Measurements from ENCODE around the gene PLIN1. TPM values are rescaled to one million over a fixed set of nuclear protein-coding genes. Genes with fewer than 3 reads are reported as not detected.

The PLIN1 gene
- total RNA-seq, 2 donors from 2014 or later = 140 to 245 TPM

DNA sequence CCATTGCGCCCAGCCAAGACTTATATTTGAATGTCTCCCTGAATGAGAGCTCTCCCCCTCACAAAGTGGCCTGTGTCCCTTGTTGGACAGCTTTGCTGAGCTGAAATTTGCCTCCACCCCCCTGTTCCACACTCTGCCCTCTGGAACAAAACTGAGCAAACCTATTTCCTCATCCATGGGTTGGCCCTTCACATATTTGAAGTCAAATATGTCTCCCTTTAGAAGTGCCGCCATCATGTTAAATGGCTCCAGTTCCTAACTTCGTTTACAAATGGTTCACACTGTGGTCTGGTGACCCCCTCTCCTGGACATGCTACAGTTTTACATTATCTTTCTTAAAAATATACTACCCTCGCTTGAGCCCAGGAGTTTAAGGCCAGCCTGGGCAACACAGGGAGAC, 4.6 kb downstream of the PLIN1 start:
- ATAC-seq = peak in 1 of 2 donors; percentile 33
- no peak for DNase-seq
- intact Hi-C loops (cut with DNase I) = no loop called here

- DNase-seq = no peak
- intact Hi-C loops (cut with DNase I) = no loop called here
- ATAC-seq = peak; percentile 6 to 8
Measured at GRCh38 chr15:89673165-89673512, 6.0 kb downstream of the PLIN1 start.

DNA sequence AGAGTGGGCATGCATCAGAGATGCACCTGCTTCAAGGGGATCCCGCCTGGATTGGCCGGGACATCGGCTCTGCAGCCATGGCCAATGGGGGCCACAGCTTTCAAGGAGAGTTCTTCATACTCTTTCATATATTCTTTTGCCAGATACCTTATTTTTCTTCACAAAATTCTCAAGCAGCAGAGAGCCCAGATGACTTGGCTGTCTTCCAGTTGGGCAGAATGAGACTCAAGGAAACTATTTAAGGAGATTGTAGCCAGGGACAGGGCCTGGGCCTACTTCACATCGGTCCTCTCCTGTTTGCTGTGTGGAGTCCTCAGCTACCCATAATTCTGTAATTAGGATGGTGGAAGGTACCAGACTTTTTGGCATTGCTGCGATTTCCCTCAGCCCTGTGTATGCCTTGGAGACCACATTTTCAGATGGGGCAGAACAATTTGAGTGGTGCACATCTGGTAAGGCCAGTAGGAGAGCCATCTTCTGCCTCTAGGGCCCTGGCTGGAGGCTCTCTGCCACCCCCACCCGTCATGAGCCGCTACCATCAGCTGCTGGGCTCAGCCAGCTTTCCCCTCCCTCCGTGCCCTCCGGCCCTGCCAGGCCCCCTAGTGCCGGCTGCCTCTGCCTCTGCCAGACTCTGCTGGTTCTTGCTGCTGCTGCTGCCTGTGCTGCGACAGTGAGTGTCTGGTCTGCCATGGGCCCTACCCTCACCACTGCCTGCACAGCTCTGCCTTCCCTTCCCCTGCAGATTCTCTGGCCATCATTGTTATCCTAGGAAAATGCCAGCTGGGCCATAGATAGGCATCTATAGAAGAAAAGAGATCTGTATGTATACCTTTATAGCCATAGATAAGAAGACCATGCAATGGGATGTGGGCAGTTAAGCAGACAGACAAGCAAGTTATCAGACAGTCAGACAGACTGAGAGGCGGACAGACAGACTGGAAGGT, 6.7 kb downstream of the PLIN1 start:
- no peak for DNase-seq
- peak in 1 of 2 donors; percentile 20 for ATAC-seq
- intact Hi-C loops (cut with DNase I) = no loop called here

- peak in 1 of 2 donors; percentile 10 for ATAC-seq
Measured at GRCh38 chr15:89671687-89672086, 7.5 kb downstream of the PLIN1 start.

DNA sequence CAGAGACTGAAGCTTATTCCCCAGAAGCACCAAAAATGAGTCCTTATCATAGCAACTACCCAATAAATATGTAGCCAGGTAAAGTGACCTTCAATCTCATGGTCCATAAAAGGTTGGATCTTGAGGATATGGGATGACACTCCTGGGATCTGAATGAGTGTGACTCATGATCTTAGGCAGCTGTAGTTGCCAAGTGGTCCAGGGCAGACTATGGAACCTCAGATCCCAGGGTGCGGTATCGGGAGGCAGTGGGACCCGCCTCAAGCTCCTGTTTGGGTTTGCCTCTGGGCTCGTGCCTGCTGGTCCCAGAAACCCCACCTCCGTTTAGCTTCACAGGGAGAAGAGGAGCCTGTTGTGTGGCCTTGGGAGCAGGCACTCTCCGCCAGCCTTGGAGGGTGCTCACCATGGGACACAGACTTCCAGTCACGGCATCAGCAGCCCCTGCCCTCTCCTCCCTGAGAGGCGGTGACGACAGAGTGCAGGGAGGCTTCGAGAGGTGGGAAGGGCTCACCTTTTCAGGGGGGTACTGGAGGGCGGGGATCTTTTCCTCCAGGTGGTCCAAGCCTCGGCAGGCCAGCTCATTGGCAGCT, 8.1 kb downstream of the PLIN1 start:
- DNase-seq (no peak), ATAC-seq (no peak)
- intact Hi-C loops (cut with DNase I) = no loop called here

More at GRCh38 chr15:89671687-89672086, 7.5 kb downstream of the PLIN1 start:
- intact Hi-C loops (cut with DNase I) = no loop called here
- DNase-seq = no peak

DNA sequence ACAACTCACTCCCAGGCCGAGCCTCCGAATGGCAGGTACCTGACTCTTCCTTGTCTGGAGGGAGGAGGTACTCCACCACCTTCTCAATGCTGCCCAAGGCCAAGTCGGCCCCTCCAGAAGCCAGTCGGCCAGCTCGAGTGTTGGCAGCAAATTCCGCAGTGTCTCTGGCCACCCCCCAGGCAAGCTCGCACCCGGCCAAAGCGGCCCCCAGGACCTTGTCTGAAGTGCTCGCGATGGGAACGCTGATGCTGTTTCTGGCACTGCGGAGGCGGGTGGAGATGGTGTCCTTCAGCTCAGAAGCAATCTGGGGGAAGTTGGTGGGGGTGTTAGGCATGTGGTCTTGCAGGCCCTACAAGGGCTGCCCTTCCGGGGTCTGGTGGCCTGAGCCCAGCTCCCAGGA, 9.2 kb downstream of the PLIN1 start:
- DNase-seq = no peak
- intact Hi-C loops (cut with DNase I) = no loop called here
- no peak for ATAC-seq

GRCh38 chr15:89669309-89669865, 9.8 kb downstream of the PLIN1 start:
- ATAC-seq (no peak), DNase-seq (no peak)
- intact Hi-C loops (cut with DNase I) = no loop called here

- intact Hi-C loops (cut with DNase I) = no loop called here
- DNase-seq = no peak
- no peak for ATAC-seq
Measured at GRCh38 chr15:89668171-89668570, 11.0 kb downstream of the PLIN1 start.

GRCh38 chr15:89667706-89667960, 11.5 kb downstream of the PLIN1 start:
- no peak for ATAC-seq
- DNase-seq = no peak
- intact Hi-C loops (cut with DNase I) = no loop called here

DNA sequence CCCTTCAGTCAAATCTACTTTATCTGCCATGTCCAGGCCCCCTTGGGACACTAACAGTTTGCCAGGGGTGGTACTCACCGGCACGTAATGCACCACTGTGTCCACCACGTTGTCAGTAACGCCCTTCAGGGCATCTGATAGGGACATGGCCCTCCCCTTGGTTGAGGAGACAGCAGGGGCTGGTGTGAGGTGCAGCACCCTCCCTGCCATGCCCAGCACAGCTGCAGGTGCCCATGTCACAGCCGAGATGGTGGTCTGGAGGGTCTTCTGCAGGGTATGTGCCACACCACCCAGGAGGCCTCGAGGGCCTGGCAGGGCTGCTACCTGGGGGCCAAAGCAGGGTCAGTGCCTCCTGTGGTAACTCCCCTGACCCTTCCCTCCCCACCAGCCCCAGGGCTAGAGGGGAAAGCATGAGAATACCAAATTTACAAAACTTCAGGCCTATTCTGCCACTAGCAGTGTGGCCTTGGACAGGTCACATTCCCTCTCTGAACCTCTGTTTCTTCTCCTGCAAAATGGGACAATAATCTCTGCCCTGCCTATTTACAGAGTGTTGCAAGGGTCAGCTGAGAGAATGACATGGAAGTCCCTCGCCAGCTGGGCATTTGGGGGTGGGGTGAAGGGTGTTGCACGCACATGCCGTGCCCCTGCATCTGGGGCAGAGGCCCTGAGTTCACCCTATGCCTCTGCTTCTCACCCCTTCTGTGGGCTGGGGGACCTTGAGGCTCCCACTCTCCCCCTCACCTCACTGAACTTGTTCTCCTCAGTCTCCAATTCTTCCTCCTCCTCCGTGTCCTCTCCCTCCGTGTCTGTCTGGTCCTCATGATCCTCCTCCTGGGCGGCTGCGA, 12.1 kb downstream of the PLIN1 start:
- ATAC-seq (no peak), DNase-seq (no peak)
- intact Hi-C loops (cut with DNase I) = no loop called here

DNA sequence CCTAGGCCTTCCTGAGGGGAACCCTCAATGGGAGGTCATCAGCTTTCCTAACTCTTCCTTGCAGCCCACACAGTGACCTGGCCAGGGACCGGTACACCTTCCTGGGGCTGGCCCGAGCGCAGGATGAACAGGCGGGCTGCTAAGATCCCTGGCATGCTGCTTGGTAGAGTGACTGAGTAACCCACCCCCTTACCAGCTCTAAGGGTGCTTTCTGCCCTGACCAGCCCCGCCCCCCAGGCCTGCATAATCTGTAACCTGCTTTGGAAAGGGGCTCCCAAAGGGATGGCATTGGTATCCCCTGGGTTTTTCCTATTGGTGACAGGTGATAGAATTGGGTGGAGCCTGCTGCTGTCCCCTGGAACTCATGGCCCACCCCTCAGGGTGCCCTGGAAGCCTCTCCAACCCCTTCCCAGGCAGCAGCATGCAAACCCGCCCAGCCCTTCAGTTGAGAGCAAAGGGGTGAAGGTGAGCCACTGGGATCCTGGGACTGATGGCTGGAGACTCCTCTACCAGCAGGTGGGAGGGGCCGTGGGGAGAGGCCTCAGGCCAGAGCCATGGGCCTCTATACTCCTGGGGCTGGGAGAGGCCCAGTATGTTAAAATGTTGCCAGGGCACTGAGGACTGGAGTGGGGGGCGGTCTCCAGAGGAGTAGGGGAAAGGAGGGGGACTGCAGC, 12.8 kb downstream of the PLIN1 start:
- DNase-seq = no peak
- intact Hi-C loops (cut with DNase I) = no loop called here
- peak in 1 of 2 donors; percentile 5 for ATAC-seq

GRCh38 chr15:89665449-89666181, 13.6 kb downstream of the PLIN1 start:
- ATAC-seq (peak; percentile 74 to 77), DNase-seq (peak; percentile 84)
- intact Hi-C loops (cut with DNase I) = no loop called here

DNA sequence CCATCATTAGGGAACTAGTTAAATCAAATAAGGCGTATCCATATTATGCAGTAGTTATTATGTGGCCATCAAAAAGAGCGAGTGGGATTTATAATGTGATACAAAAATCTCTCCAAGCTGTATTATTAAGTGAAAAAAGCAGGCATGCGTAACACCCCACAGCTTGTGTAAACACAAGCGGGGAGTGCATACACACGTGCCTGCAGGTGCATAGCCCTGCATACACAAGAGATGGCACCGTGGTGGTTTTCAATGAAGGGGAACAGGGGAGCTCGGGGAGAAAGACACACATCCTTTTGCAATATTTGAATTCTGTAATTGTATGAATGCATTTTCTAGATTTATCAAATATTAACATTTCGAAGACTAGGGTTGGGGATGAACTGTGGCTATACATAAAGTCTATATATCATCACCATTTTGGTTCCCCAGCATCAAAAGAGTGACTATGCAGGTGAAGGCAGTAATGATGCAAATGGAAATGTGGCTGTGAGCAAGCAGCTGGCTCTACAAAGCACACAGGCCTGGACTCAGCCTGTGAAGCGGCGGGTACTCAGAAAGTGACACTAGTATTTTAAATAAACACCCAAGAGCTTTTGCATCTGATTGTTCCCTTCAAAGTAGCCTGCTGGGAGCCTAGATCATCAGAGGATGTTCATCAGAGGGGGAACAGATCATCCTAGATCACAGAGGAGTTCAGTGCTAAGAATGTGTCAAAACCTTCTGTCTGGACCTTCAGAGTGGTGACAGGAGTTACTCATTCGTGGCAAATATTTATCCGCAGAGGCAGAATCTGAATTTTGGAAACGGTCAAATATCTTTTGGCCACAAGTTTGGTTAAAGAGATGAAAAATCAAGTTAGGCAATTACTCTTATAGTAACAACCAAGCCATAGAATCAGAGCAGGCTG, 14.5 kb downstream of the PLIN1 start:
- no peak for DNase-seq
- intact Hi-C loops (cut with DNase I) = no loop called here
- ATAC-seq = no peak

DNA sequence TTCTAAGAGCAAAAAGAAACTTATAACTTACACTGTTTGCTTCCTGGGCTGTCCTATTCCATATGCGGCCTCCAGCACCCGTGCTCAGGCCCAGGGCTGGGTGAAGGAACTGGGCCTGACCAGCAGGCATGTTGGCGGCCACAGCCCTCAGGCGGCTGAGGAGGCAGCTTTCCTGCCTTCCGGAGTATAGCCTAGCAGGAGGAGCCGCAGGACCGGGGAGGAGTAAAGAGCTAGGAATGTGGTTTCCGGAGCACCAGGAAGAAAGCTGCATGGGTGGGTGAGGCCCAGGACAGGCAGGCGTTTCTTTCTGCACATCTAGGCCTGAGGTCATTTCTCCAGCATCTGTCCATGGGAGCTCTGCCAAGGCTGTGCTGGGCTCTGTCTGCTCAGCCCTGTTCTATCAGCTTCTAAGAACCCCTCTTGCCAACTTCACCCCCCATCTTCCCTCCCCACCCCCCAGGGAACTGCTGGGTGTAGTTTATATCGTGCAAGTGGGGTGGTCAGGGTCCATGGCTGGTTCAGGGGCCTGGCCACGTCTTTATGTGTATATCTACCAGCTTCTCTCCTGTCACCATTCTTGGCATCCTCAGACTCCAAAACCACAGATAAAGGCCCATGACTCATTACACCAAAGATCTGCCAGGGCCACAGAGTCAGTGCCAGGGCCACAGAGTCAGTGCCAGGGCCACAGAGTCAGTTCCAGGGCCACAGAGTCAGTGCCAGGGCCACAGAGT, 16.1 kb downstream of the PLIN1 start:
- ATAC-seq = peak; percentile 74 to 92

GRCh38 chr15:89660556-89660955, 18.6 kb downstream of the PLIN1 start:
- intact Hi-C loops (cut with DNase I) = no loop called here
- ATAC-seq (no peak), DNase-seq (no peak)

More for the DNA sequence above, 16.1 kb downstream of the PLIN1 start:
- peak; percentile 83 for DNase-seq
- intact Hi-C loops (cut with DNase I) = no loop called here

DNA sequence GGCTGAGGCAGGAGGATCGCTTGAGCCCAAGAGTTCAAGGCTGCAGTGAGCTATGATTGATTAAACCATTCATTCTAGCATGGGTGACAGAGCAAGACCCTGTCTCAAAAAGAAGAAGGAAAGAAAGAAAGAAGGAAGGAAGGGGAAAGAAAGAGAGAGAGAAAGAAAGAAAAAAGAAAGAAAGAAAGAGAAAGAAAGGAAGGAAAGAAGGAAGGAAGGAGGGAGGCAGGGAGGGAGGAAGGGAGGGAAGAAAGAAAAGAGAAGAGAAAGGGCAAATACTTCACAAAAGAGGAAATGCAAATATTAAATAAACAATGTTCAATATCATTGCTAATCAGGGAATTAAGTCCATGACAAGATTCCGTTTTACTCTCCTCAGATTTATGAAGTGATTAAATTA, 19.9 kb downstream of the PLIN1 start:
- DNase-seq = no peak
- intact Hi-C loops (cut with DNase I) = no loop called here
- ATAC-seq = no peak

DNA sequence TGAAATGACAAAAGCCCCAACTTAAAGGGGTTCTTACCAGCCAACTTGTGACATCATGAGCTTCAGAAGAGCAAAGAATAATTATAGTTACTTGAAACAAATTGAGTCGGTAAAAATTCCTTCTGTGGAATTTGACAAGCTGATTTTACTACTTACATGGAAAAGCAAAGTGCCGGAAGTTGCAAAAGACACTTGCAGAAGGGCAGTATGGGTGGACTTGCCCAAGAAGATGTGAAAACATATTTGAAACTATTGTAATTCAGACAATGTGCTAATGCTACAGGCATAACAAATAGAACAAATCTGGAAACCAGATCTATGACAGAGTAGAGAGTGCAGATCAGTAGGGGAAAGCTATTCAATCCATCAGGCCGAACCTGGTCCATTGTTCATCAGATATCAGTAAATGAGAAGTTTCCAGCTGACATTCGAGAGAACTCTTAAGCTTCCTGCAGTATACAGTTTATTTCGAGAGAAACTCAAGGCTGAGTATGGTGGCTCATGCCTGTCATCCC, 21.4 kb downstream of the PLIN1 start:
- DNase-seq (no peak), ATAC-seq (no peak)
- intact Hi-C loops (cut with DNase I) = no loop called here

Measured in left cardiac atrium (tissue), 4 donors.